Inferior parietal cortex (tissue), 1 donor: ENCODE results near the gene GNAQ.
"Not testable (repeated sequence)": the region's sequence is repeated elsewhere in the genome, so short reads cannot be mapped to it uniquely, and the experiment has no call there.

Source experiments
- DNase-seq: peaks from one replicate; pipeline ENCODE4 v3.0.0-alpha.2; 2016; ENCODE audit errors: extremely low spot score

Gene GNAQ

GRCh38 chr9:78031444-78031892 lies at the start of gene GNAQ:
Gene GNAQ (minus strand): TSS chr9:78031811. CDS start chr9:78031235, 576 bp downstream.
- no peak for DNase-seq

- DNase-seq, result no peak
These were observed 43.0 kb upstream of the GNAQ start for GRCh38 chr9:78074385-78075291.

GRCh38 chr9:78073722-78074121 lies 42.1 kb upstream of the GNAQ start:
- DNase-seq, result no peak

- no peak for DNase-seq
These were observed 41.1 kb upstream of the GNAQ start for GRCh38 chr9:78072586-78073199.

- no peak for DNase-seq
These were observed 38.9 kb upstream of the GNAQ start for GRCh38 chr9:78070521-78070920.

GRCh38 chr9:78064075-78064474 lies 32.5 kb upstream of the GNAQ start:
- DNase-seq, result peak; percentile 56

GRCh38 chr9:78062710-78063109 lies 31.1 kb upstream of the GNAQ start:
- no peak for DNase-seq

- not testable (repeated sequence) for DNase-seq
These were observed 22.6 kb upstream of the GNAQ start for GRCh38 chr9:78054218-78054617.

GRCh38 chr9:78053627-78054026 lies 22.0 kb upstream of the GNAQ start:
- DNase-seq, result no peak

GRCh38 chr9:78050421-78050820 lies 18.8 kb upstream of the GNAQ start:
- no peak for DNase-seq

GRCh38 chr9:78049484-78049883 lies 17.9 kb upstream of the GNAQ start:
- no peak for DNase-seq

- no peak for DNase-seq
These were observed 15.5 kb upstream of the GNAQ start for GRCh38 chr9:78047106-78047505.

- no peak for DNase-seq
These were observed 14.5 kb upstream of the GNAQ start for GRCh38 chr9:78046112-78046511.

GRCh38 chr9:78044886-78045285 lies 13.3 kb upstream of the GNAQ start:
- DNase-seq, result no peak

- no peak for DNase-seq
These were observed 12.6 kb upstream of the GNAQ start for GRCh38 chr9:78044189-78044588.

- DNase-seq, result no peak
These were observed 10.4 kb upstream of the GNAQ start for GRCh38 chr9:78041971-78042370.

- DNase-seq, result no peak
These were observed 9.1 kb upstream of the GNAQ start for GRCh38 chr9:78040726-78041125.

GRCh38 chr9:78038620-78039300 lies 7.1 kb upstream of the GNAQ start:
- DNase-seq, result no peak

GRCh38 chr9:78035383-78035993 lies 3.9 kb upstream of the GNAQ start:
- DNase-seq, result peak; percentile 95

- no peak for DNase-seq
These were observed 2.3 kb upstream of the GNAQ start for GRCh38 chr9:78033870-78034269.

- DNase-seq, result no peak
These were observed 1.3 kb upstream of the GNAQ start for GRCh38 chr9:78032730-78033457.
